Hematopoietic multipotent progenitor cell treated with erythropoietin and hydrocortisone succinate and interleukin-3 and kit ligand, for 6 days (in vitro differentiated cells): ENCODE results near the gene SLC6A13.
"Not testable (repeated sequence)": the region's sequence is repeated elsewhere in the genome, so short reads cannot be mapped to it uniquely, and the experiment has no call there.

ENCODE experiments used
- DNase-seq: peaks from one replicate; pipeline ENCODE4 v3.0.0-alpha.2; 2015

The SLC6A13 gene

DNA sequence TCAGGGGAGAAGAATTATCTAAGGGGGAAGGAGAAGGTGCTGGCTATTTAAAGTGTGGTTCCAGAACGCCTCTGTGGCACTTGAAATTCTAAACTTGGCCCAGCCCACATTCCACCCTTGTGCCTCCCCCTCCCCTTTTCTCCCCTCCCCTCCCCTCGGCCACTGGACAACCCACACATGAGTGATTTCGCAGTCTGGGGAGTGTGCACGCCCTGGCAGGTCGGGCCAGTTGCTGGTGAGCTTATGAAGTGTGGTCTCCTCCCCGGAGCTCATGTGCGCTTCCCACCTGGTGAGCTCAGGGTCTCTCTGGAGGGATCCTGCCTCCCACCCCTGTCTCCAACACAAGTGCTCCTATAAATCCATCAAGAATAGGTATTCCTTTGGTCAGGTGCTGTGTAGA, at the start of gene SLC6A13:
TSS of gene SLC6A13 (minus strand) at position 20 of the 400 bp plus-strand sequence. CDS start 2,784 bp downstream, outside the sequence.
- no peak for DNase-seq

DNA sequence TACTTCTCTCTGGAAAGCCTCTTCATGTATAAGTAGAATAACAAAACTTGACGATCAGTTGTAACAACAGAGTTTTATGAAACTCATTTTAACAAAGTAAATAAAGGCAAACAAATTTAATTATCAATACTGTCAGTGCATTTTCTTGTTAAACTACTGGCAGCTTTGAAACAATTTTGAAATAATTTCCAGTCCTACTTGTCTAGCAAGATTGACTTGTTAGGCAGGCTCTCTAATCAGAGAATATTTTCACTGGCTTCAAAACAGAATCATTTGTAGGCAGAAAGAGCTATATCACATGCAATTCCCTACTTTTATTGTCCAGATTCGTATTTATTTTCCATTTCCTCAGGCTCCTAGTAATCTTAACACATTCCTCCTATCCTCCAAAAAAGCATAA, 45.9 kb upstream of the SLC6A13 start:
- no peak for DNase-seq

DNA sequence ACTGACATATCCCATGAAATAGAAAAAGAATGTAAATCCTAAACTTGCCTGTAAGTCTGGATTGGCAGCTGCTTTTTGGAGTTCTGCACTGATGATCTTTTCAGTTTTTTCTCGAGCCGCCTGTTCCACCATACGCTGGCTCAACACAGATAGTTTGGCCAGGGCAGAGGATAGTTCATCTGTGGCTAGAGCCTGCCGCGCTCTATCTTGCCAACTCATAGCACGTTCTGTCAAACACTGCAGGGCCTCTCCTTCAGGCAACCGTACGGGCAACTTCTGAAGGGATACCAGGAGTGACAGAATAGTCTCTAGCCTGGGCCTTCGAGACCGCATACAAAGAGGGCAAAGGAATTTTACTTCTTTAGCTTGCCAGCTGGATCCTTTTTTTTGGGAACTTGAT, 44.8 kb upstream of the SLC6A13 start:
- no peak for DNase-seq

DNA sequence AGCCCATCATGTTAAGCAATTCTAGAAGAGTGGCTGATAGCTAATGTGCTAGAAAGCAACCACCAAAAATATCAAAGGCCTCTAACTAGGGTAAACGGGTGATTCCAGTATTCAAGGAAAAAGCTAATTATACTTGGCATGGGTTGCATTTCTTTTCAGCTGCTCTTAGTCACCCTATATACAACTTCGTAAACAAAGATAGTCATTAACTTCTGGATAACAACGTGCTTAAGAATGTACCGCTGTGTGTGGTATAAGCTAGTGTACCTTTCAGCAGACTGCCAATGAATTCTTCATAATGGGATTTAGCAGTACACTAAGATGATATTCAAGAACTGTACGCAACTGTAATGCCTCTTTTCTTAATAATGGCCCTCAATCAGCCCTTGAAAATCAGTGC, 42.2 kb upstream of the SLC6A13 start:
- DNase-seq: no peak

DNA sequence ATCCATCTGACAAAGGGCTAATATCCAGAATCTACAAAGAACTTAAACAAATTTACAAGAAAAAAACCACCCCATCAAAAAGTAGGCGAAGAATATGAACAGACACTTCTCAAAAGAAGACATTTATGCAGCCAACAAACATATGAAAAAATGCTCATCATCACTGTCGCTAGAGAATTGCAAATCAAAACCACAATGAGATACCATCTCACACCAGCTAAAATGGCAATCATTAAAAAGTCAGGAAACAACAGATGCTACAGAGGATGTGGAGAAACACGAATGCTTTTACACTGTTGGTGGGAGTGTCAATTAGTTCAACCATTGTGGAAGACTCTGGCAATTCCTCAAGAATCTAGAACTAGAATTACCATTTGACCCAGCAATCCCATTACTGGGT, 40.1 kb upstream of the SLC6A13 start:
- DNase-seq: not testable (repeated sequence)

DNA sequence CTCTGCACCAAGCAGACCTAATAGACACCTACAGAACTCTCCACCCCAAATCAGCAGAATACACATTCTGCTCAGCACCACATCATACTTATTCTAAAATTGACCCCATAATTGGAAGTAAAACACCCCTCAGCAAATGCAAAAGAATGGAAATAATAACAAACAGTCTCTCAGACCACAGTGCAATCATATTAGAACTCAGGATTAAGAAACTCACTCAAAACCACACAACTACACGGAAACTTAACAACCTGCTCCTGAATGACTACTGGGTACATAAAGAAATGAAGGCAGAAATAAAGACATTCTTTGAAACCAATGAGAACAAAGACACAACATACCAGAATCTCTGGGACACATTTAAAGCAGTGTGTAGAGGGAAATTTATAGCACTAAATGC, 37.5 kb upstream of the SLC6A13 start:
- not testable (repeated sequence) for DNase-seq

DNA sequence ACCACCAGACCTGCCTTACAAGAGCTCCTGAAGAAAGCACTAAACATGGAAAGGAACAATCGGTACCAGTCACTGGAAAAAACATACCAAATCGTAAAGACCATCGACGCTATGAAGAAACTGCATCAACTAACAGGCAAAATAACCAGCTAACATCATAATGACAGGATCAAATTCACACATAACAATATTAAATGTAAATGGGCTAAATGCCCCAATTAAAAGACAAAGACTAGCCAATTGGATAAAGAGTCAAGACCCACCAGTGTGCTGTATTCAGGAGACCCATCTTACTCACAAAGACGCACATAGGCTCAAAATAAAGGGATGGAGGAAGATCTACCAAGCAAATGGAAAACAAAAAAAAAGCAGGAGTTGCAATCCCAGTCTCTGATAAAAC, 36.9 kb upstream of the SLC6A13 start:
- not testable (repeated sequence) for DNase-seq

DNA sequence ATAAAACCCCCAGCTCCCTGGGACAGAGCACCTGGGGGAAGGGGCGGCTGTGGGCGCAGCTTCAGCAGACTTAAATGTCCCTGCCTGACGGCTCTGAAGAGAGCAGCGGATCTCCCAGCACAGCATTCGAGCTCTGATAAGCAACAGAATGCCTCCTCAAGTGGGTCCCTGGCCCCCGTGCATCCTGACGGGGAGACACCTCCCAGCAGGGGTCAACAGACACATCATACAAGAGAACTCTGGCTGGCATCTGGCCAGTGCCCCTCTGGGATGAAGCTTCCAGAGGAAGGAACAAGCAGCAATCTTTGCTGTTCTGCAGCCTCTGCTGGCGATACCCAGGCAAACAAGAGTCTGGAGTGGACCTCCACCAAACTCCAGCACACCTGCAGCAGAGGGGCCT, 35.4 kb upstream of the SLC6A13 start:
- DNase-seq: not testable (repeated sequence)

DNA sequence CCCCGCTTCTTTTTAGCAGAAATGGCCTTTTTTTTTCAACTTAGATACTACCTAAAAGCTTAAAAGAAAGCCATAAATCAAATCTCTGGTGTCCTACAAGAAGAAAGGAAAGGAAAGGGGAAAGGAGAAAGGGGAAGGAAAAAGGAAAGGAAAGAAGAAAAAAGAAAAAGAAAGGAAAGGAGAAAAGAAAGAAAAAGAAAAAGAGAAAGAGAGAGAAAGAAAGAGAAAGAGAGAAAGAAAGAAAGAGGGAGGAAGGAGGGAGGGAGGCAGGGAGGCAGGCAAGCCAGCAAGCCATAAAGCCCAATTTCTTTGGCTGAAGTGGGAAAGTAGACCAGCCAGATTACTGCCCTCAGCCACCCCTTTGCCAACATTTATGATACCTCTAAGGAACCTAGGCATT, 32.5 kb upstream of the SLC6A13 start:
- no peak for DNase-seq

DNA sequence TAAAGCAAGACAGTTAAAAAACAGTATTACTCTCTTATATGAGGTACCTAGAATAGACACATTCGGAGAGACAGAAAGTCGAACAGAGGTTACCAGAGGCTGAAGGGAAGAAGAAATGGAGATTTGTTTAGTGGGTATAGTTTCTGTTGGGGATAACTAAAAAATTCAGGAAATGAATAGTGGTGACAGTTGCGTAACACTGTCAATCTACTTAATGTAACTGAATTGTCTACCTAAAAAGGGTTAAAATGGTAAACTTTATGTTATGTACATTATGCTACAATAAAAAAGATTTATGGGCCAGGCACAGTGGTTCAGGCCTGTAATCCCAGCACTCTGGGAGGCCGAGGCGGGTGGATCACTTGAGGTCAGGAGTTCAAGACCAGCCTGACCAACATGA, 30.6 kb upstream of the SLC6A13 start:
- DNase-seq: no peak

DNA sequence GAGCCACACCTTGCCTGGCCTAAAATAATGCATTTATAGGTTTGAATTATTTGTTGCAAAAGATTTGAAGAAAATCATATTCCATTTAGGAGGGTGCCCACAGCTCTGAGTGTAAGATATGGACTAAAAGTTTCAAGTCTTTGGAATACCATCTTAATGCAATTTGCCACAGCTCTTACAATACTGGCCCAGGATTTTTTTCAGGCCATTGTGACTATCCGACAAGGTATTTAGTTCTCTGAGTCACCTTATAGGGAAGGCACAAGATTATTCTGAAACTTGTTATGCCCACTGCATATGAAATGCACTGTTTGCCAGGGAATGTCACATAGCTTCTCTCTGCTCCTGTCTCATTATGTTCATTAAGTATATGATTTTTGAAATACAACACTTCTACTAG, 29.6 kb upstream of the SLC6A13 start:
- no peak for DNase-seq

DNA sequence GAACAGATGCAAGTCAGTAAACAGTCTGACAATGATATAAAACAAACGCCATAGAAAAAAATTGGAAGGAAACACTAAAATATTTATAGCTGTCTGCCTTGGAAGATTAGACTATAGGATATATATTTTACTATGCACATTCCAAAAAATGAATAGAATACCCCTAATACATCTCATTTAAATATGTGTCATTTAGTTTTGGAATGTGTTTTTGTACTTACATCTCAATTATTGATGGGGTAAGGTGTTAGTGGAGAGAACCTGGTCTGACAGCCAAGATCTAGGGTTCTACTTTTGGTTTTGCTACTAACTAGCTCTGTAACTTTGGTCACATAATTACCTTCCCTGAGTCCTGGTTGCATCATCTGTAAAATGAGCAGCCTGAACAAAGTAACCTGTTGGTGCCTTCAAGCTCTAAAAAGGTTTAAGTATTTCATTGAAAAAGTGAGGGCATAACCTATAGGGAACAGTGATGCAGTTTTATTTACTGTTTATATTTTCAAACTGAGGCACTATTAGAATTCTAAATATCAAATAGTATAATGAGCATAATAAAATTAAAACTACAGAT, 28.6 kb upstream of the SLC6A13 start:
- DNase-seq: no peak

DNA sequence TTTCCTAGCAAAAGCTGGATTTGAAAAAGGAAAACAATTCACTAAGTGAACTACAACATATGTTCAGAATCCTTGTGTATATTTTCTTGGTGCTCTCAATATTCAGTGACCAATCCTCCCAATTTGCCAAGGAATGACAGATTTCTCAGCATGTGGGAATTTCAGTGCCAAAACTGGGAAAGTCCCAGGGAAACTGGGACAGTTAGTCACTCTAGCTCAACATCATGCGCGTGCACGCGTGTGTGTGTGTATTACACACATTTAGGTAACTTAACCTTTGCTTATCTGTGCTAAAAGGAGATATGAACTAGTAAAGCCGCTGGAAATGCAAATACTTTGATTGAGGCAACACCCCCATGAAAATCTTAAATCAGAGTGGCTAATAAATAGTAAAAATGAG, 26.1 kb upstream of the SLC6A13 start:
- no peak for DNase-seq

DNA sequence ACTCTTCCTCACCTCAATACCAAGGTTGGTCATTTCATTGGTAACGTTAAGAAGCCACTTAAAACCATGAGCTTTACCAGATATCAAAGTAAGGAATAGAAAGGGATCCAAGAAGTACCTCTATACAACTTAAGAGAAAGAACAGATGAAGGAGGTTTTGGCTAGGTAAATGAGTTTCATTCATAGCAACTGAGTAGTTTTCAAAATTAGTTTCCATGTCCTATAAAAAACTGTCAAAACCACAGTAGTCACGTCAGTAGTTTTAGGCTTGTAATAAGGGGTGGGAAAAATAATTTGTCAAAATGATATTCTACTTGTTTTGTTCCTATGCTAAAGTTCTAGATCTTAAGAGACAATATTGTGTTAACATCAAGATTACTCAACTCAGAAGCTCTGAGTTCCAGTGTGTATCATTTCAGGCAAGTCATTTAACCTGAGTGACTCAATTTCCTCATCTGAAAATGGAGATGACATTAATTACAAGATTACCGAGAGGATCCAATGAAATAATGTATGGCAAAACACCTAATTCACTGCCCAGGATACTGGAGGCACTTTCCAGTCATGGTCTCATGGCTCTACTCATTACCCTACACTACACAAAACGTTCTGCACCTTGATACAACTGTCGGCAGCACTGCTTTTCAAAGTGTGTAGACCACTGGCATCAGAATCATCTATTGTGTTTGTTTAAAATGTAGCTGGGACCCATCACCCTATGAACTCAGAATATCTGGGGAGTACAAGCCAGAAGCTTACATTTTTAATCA, 24.1 kb upstream of the SLC6A13 start:
- no peak for DNase-seq

DNA sequence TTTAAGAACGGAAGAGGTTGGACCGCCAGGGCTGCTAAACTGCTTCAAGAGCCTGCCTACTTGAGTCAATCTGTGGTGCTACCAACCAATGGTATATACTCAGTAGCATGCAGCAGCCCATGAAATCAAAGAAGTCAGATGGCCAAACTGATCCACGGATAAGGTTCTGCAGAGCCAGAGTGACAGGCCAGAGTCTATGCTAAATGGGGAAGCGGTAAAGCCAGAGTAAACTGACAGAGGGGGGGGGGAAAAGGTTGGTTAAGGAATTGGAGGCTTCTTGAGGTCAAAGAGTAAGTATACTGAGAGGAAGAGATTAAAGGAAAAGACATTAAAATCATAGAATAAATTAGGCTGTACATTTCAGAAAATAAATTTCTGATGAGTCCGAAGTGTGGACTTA, 15.4 kb upstream of the SLC6A13 start:
- peak; percentile 11 for DNase-seq

DNA sequence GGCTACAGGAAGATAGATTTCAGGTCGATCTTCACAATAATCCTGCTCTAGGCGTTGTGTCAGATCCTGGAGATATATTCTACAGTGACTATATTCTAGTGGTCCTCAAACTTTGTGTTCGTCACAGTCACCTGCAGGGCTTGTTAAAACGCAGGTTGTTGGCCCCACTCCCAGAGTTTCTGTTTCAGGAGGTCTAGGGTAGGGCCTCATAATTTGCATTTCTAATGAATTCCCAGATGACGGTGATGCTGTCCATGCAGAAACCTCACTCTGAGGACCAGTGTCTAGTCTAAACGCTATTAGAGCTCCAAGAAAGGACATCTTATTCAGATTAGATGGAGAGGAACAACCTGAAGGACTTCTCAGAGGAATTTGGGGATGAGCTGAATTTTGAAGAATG, 13.2 kb upstream of the SLC6A13 start:
- no peak for DNase-seq

DNA sequence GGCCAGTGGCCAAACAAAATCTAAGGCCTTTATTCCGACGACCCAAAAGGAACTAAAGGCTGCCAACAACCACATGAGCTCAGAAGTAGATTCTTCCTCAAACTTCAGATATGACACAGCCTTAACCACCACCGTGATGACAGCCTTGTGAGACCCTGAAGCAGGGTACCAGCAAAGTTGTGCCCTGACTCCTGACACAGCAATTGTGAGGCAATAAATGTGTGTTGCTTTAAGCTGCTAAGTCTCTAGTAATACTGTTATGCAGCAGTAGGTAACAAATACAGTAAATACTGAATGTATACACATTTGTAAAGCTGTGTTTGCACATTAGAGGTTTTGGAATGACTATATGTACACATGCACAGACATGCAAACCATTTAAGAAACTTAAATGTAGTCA, 10.7 kb upstream of the SLC6A13 start:
- no peak for DNase-seq

DNA sequence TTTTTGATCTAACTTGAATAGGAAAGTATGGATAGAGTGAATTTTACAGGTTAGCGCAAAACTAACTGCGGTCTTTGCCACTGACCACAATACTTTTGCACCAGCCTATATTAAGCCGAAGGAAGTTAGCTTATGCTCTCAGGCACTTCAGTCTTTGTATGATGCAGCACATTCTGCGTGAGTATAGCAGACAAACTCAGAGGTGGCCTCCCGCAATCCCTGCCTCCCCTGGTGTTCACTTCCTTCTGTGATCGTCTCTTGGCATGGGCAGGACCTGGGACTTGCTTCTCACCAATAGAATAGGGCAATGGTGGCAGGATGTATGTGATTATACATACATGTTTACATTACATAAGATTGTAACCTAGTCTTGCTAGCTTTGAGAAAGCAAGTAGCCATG, 10.3 kb upstream of the SLC6A13 start:
- DNase-seq: no peak

DNA sequence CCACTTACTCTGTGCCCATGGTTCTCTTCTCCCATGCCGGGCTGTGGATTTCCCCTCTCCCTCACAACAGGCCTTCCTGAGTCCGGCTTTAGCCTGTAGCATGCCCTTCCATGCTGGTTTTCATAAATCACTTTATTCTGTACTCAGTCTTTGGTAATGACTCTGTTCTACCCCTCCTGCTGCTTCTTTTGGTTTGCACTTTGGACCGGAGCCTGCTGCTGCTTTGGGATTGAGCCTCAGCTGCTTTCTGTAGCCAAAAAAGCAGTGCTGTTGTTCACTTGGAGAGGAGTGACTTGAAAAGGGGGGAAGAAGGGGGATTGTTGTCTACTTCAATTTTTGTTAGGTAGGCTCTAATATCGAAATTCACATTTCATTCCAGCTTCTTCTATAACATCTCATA, 8.5 kb upstream of the SLC6A13 start:
- DNase-seq: no peak

DNA sequence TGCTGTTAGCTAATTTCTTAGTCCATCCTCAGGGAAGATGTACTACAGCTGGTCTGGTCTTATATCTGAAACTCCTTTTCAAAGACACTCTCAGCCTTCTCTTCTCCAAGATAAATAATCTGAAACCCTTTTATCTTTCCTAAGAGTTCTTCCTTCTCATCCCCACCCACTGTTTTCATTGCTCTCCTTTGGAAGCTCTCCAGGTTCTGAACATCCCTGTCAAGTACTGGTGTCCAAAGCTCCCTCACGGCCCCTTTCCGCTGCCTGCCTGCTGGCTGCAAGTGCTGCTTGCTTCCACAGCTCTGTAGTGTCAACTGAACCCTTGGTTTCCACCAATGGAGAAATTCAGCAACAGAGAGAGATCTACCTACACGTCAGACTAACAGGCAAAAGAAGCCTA, 6.6 kb upstream of the SLC6A13 start:
- DNase-seq: no peak

DNA sequence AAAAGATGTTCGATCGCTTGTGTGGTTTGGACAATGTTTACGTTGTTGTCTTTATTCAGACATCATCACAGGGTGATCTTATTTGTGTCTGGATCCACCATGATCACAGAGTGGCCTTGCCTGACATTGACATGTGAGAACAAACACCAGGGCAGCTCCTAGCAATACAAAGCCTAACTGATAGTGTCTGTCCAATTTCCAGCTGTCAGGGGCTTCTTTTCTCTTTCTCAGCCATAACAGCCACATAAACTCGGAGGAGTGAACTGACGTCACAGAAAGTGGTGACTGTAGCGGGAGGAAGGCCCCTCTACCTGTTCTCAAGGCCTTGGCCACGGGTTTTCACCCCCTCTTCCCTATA, 5.8 kb upstream of the SLC6A13 start:
- DNase-seq: no peak

DNA sequence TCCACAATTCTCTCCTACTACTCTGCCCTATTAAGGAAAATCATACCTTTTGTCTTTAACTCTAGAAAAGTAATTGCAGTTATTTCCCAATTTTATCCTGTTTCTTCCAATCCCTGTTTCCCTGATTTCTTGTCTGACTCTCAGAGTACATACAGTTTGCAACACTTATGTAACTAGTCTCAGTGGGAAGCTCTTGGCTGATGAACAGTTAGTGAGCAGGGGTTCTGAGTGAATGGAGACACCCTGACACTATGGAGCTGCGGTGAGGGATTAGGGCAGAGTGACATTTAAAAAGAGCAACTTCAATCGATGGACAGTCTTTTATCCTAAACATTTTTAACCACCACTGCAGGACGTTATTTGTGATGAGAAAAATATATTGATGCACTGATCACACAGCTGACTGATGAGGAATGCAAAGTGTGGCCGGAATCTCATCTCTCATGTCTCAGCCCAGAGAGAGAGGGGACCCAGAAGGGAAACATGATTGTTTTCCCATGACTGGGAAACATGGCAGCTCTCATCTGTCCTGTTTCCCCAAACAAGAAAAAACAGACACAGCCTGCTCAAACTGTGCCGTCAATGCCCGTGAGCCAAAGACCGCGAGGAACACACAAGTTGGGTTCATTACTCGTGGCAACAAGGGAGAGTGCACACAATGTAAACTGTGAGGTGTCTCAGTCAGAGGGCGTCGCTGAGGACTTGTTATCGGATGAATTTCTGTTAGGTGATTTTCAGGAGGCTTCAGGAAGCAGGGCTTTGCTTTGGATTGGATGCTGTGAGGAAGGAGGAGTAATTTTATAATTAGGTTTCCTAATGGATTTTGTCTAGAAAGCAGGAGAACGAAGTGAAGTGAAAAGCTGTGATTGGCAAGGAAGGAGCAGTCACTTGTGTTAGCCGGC, 5.2 kb upstream of the SLC6A13 start:
- no peak for DNase-seq

DNA sequence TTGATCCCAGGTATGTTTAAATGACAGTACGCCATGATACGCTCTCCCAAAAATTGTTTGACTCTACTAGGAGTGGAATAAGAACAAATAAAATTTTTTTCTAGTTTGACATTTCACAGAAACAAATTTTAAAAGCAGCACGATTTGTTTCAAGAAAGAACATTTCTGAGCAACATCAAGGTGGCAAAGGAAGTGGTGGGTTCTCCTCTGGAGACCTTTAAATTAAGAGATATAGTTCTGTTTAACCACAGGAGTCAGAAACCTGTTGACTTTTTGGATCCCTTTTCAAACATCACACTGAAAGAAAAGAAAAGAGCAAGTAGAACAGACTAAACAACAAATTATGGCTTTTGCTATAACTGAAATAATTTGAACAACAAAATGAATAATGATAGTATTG, 2.5 kb upstream of the SLC6A13 start:
- DNase-seq: no peak

DNA sequence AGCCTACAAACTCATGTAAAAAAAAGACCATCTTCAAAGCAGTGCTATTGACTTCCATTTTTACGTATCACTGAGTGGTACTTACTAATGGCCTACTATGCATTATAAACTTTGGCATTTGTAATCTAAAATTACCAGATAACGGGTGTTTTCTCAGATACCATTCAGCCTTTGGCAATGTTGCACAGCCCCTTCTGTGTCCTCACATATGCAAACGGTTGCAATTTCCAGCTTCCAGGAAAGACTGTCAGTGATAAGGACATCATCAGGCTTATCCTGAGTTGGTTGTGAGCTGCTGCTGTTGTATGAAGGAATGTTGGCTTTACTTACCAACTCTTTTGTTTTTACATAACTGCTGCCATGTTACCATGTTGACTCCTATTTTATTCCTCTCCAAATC, 1.6 kb upstream of the SLC6A13 start:
- DNase-seq: peak; percentile 23
